Stimulated activated CD4-positive, alpha-beta T cell treated with anti-CD3 and anti-CD28 coated beads, Interleukin-1b, Interleukin-23, amount 100 ng/mL, for 1 hour (primary cell): ENCODE results near the gene DHRS7B.
"Not testable (repeated sequence)": the region's sequence is repeated elsewhere in the genome, so short reads cannot be mapped to it uniquely, and the experiment has no call there.

Source experiments
- DNase-seq, 2 donors: peaks; one replicate each; pipeline ENCODE4 v3.0.0-alpha.2; 2020; ENCODE audit warnings: low read depth in 2 of 2

Gene DHRS7B, protein sequence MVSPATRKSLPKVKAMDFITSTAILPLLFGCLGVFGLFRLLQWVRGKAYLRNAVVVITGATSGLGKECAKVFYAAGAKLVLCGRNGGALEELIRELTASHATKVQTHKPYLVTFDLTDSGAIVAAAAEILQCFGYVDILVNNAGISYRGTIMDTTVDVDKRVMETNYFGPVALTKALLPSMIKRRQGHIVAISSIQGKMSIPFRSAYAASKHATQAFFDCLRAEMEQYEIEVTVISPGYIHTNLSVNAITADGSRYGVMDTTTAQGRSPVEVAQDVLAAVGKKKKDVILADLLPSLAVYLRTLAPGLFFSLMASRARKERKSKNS

GRCh38 chr17:21126645-21127508 lies at the start of gene DHRS7B:
TSS of gene DHRS7B (plus strand) at chr17:21126964. CDS start at chr17:21126972, 8 bp downstream.
- peak; percentile 92 to 93 for DNase-seq

GRCh38 chr17:21077281-21077680 lies 49.5 kb upstream of the DHRS7B start:
- DNase-seq = no peak

GRCh38 chr17:21078016-21078780 lies 48.6 kb upstream of the DHRS7B start:
- DNase-seq = no peak

DNA sequence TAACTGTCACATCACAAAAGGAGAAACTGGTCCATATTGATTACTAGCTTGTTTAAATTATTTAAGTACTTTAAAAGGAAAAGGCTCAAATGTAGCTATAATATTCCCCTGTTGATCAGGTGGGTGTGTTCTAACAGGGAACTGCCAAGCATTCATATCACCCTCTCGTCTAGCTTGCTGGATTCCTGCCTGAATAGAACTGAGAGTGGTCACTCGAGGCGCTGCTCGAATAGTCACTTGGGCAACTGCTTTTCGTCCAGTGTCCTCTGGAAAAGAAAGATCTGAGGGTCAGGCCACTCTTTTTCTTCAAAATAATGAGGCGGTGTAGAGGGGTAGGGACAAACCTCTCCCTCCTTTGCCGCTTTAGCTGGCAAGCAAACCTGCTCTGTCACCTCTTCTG lies 47.6 kb upstream of the DHRS7B start:
- no peak for DNase-seq

DNA sequence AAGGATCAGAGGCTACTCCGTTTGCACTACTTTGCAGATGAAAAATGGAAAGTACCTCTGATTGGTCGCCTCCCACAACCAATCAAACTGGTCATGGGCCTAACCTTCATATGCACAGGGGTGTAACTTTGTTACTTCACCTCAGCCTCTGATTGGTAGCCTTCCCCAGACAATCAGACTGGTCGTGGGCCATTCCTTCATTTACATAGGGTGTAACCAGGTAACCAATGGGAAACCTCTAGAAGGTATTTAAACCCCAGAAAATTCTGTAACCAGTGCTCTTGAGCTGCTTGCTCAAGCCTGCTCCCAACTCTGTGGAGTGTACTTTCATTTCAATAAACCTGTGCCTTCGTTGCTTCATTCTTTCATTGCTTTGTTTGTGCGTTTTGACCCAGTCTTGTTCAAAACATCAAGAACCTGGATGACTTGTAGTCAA lies 44.7 kb upstream of the DHRS7B start:
- no peak for DNase-seq

- DNase-seq = not testable (repeated sequence)
Measured at GRCh38 chr17:21085280-21085679, 41.5 kb upstream of the DHRS7B start.

DNA sequence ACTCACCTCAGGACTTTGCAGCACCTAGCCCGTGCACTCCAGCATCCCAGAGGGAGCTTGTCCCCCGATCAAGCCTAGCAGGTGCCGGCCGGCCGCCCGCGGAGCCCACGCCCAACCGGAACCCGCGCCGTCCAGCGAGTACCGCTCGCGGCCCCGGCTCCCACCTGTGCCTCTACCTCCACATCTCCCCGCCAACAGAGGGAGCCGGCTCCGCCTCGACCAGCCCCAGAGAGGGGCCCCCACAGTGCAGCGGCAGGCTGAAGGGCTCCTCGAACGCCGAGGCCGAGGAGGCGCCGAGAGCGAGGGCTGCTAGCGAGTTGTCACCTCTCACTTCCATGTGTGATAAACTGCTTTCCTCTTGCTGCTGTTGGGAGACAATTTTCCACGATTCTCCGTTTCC lies 41.1 kb upstream of the DHRS7B start:
- no peak for DNase-seq

GRCh38 chr17:21089145-21089544 lies 37.6 kb upstream of the DHRS7B start:
- no peak for DNase-seq

DNA sequence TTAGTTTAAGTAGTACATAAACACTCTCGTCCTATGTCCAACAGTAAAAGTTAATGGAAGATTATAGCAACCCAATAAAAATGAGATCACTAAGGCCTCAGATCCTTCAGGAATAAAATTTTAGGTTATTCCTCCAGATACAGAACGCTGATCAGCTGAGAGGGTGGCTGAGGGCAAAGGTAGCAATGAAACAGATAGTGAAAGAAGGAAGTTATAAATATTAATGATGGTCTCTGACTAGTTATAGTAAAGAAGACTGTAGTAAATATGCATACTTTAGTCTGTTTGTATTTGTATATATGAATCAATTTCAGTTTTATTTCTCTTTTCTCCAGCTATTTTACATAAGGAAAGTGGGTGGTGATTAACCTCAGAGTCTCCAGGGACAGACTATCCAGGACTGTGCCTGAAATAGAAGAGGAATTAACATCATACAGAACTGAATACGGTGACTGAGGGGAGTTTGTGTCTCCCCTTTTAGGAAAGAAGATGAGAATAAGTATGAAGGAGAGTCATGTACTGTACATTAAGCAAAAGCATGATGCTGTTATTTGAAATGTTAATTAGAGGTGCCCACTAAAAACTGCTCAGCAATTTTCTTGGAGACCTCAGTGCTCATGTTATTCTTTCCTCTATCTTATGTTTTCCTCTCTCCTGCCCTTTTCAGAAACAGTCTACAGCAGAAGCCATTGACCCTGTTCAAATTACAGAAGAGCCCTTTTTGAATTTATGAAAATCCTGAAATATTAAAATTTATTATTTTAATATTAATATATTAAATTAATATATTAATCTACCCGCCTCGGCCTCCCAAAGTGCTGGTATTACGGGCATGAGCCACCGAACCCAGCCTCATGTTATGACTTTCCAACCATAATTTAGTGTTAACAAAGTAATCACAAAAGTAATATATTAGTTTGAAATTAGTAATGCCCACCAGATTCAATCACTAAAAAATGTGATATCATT lies 36.5 kb upstream of the DHRS7B start:
- no peak for DNase-seq

- DNase-seq = no peak
Measured at GRCh38 chr17:21090902-21091618, 35.7 kb upstream of the DHRS7B start.

DNA sequence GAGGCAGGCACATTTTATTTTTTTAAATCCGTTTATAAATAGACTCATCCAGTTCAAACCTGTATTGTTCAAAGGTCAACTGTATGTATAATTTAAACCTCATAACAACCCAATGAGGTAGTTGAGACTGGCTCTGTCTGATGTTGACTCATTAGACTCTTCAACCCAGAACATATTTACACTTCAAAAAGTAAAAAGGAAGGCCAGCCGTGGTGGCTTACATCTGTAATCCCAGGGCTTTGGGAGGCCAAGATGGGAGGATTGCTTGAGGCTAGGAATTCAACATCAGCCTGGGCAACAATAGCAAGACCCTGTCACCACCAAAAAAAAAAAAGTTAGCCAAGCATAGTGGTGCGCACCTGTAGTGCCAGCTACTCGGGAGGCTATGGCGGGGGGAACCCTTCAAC lies 32.5 kb upstream of the DHRS7B start:
- DNase-seq = no peak

DNA sequence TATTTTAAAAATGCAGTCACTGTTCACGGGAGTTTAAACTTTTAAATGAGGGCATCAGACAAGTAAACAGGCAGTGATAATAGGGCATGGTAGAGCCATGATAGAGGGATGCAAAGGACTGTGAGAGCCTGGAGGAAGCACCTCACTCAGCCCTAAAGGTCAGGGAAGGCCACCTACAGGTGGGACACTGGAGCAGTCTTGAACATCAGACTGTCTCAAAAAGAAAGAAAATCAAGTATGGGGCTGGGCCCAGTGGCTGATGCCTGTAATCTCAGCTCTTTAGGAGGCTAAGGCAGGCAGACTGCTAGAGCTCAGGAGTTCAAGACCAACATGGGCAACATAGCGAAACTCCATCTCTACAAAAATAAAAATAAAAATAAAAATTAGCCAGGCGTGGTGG lies 31.0 kb upstream of the DHRS7B start:
- DNase-seq = no peak

GRCh38 chr17:21096874-21097273 lies 29.9 kb upstream of the DHRS7B start:
- DNase-seq = no peak

GRCh38 chr17:21098934-21099689 lies 27.7 kb upstream of the DHRS7B start:
- peak; percentile 18 to 19 for DNase-seq

- no peak for DNase-seq
Measured at GRCh38 chr17:21100636-21101035, 26.1 kb upstream of the DHRS7B start.

DNA sequence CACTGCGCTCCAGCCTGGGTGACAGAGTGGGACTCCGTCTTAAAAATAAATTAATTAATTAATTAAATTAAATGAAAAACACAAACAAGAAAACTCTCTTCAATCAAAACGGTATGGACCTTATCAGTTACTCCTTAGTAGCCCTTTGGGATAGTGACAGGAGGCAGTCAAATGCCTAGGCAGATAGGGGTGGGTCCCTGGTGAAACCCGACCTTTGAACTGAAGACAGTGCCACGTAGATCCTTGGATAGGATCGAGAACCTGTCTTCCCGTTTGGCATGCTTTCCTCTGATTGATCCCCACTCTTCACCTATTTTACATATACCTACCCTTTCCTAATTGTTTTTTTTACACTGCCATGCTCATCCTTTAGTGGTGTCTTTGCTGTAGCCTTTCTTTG lies 22.2 kb upstream of the DHRS7B start:
- no peak for DNase-seq

GRCh38 chr17:21105064-21105894 lies 21.5 kb upstream of the DHRS7B start:
- DNase-seq = no peak

DNA sequence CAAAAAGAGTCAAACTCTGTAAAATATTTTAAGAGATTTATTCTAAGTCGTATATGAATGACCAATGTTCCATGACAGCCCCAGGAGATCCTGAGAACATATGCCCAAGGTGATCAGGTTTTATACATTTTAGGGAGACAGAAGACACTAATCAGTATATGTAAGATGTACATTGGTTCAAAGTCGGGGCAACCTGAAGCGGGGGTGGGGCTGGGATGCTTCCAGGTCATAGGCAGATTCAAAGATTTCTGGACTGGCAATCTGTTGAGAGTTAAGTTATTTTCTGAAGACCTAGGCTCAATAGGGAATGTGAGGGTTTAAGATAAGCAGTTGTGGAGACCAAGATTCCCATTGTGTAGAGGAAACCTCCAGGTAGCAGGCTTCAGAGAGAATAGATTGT lies 20.4 kb upstream of the DHRS7B start:
- no peak for DNase-seq
